GM23248 (cell line): ENCODE results near the gene ANHX. TPM values are rescaled to one million over a fixed set of nuclear protein-coding genes. Genes with fewer than 3 reads are reported as not detected.

Experiments used
- DNase-seq: peaks from one replicate; pipeline ENCODE4 v3.0.0-alpha.2; 2015
- H2AFZ ChIP-seq: fragments of 200-600 bp; sonication (generic); 2 replicates; pipeline ENCODE4 v1.6.1; 2016; ENCODE audit warnings: antibody characterized with exemption
- H3F3A ChIP-seq: fragments of 200-600 bp; sonication (generic); 2 replicates; pipeline ENCODE4 v1.6.1; 2016; ENCODE audit warnings: mild to moderate bottlenecking, antibody characterized with exemption, mixed run types; ENCODE audit not compliant: insufficient read depth
- H3K27ac ChIP-seq: fragments of 200-600 bp; sonication (generic); 2 replicates; pipeline ENCODE4 v1.5.1; 2016; ENCODE audit warnings: mild to moderate bottlenecking
- H3K27me3 ChIP-seq: fragments of 200-600 bp; sonication (generic); replicated peaks from 2 replicates; pipeline ENCODE4 v1.6.1; 2016; ENCODE audit warnings: mild to moderate bottlenecking; ENCODE audit not compliant: insufficient read depth
- H3K36me3 ChIP-seq: fragments of 200-600 bp; sonication (generic); 2 replicates; pipeline ENCODE4 v1.6.1; 2016; ENCODE audit warnings: low read depth, mild to moderate bottlenecking
- H3K4me1 ChIP-seq: fragments of 200-600 bp; sonication (generic); 2 replicates; pipeline ENCODE4 v1.6.1; 2016; ENCODE audit warnings: mild to moderate bottlenecking; ENCODE audit not compliant: insufficient read depth
- H3K4me2 ChIP-seq: fragments of 200-600 bp; sonication (generic); one replicate; pipeline ENCODE4 v1.6.1; 2016; ENCODE audit warnings: mild to moderate bottlenecking; ENCODE audit not compliant: unreplicated experiment
- H3K4me3 ChIP-seq: fragments of 200-600 bp; sonication (generic); 2 replicates; pipeline ENCODE4 v1.5.1; 2016; ENCODE audit warnings: mild to moderate bottlenecking
- H3K79me2 ChIP-seq: fragments of 200-600 bp; sonication (generic); 2 replicates; pipeline ENCODE4 v1.6.1; 2016; ENCODE audit warnings: mild to moderate bottlenecking; ENCODE audit not compliant: insufficient read depth
- H3K9ac ChIP-seq: fragments of 200-600 bp; sonication (generic); 2 replicates; pipeline ENCODE4 v1.6.1; 2016; ENCODE audit warnings: mild to moderate bottlenecking
- H3K9me2 ChIP-seq: fragments of 200-600 bp; sonication (generic); 2 replicates; pipeline ENCODE4 v1.6.1; 2016; ENCODE audit warnings: mixed run types, mild to moderate bottlenecking, moderate library complexity; ENCODE audit not compliant: insufficient read depth
- H3K9me3 ChIP-seq: fragments of 200-600 bp; sonication (generic); one replicate; pipeline ENCODE4 v1.6.1; 2017; ENCODE audit warnings: low read depth
- H4K20me1 ChIP-seq: fragments of 200-600 bp; sonication (generic); 2 replicates; pipeline ENCODE4 v1.6.0; 2016; ENCODE audit not compliant: insufficient read depth
- EZH2 ChIP-seq: fragments of 200-600 bp; sonication (generic); IDR thresholded peaks from 2 replicates; pipeline ENCODE4 v1.6.1; 2018; ENCODE audit warnings: antibody characterized with exemption, mild to moderate bottlenecking; ENCODE audit not compliant: insufficient read depth, poor library complexity, severe bottlenecking
- EZH2phosphoT487 ChIP-seq: fragments of 200-600 bp; sonication (generic); IDR thresholded peaks from 2 replicates; pipeline ENCODE4 v1.6.1; 2018; ENCODE audit warnings: antibody characterized with exemption, moderate library complexity, mild to moderate bottlenecking, low read depth; ENCODE audit not compliant: insufficient read depth
- WGBS, 2 experiments: methylation state at CpG; one replicate each; pipeline ENCODE4 v1.1.6; 2015 to 2017; ENCODE audit warnings: low lambda C conversion rate in 2 of 2, low coverage in 1 of 2; ENCODE audit errors: missing lambda C conversion rate in 2 of 2; 5-methylcytosine and 5-hydroxymethylcytosine counted together
- in situ Hi-C: fragments of 300-500 bp; cut with MboI; formaldehyde crosslinking; loops from 2 replicates; pipeline ENCODE4 v1.15.0; 2020
- polyA plus RNA-seq: library from polyadenylated mRNA; unstranded; fragments of >200 nt; fragmentation: Nextera tagmentation; extraction: Ambion mirVana; gene quantifications from 2 replicates; pipeline ENCODE4 v1.2.1, GENCODE V29; 2016
- small RNA-seq: library from RNA; depleted of rRNA; stranded (forward); fragments of <200 nt; gene quantifications from one replicate; pipeline ENCODE3, GENCODE V24; 2014; ENCODE audit warnings: low read depth, low replicate concordance
- total RNA-seq: library from RNA; depleted of rRNA; stranded (reverse); fragments of >200 nt; shearing (Covaris generic); gene quantifications from 2 replicates; pipeline ENCODE4 v1.2.3, GENCODE V29; 2014; rRNA removed

Gene ANHX
- total and polyA plus RNA-seq, 2 experiments from 2014 or later = not detected

GRCh38 chr12:133180669-133181068 lies 55.0 kb downstream of the ANHX start:
- no peak overlapping the region for H3K4me3 ChIP-seq
- H3K27me3 ChIP-seq = no peaks in the 10 kb centered on the region
- WGBS, 2 experiments = 95 to 98% methylated on average over 8 of the region's 8 CpGs

GRCh38 chr12:133174901-133175300 lies 60.8 kb downstream of the ANHX start:
- no peak overlapping the region for H3K4me2 ChIP-seq
- H3K9me3 ChIP-seq = peaks cover 3% of the 10 kb centered on the region
- DNase-seq = no peak
- H4K20me1 ChIP-seq = no peaks in the 10 kb centered on the region
- H3K36me3 ChIP-seq = no peaks in the 10 kb centered on the region
- no peak overlapping the region for H3K4me3 ChIP-seq
- TF ChIP-seq EZH2phosphoT487 (no peak), EZH2 (no peak)
- H2AFZ ChIP-seq = no peak overlapping the region
- H3F3A ChIP-seq = no peaks in the 10 kb centered on the region
- H3K4me1 ChIP-seq = no peaks in the 10 kb centered on the region
- no peak overlapping the region for H3K9ac ChIP-seq
- in situ Hi-C loops = no loop called here
- no peaks in the 10 kb centered on the region for H3K79me2 ChIP-seq
- H3K27ac ChIP-seq = no peak overlapping the region
- 27 to 42% methylated on average over 1 of the region's 1 CpG for WGBS, 2 experiments
- H3K27me3 ChIP-seq = no peaks in the 10 kb centered on the region
- H3K9me2 ChIP-seq = no peaks in the 10 kb centered on the region

More at GRCh38 chr12:133180669-133181068, 55.0 kb downstream of the ANHX start:
- no peak overlapping the region for H3K9ac ChIP-seq
- H3K9me2 ChIP-seq = no peaks in the 10 kb centered on the region
- H3K27ac ChIP-seq = no peak overlapping the region
- peak overlapping the region; percentile 82 for H3K4me2 ChIP-seq
- no peak for TF ChIP-seq EZH2
- in situ Hi-C loops = no loop called here
- H3K79me2 ChIP-seq = peaks cover 39% of the 10 kb centered on the region
- H3F3A ChIP-seq = no peaks in the 10 kb centered on the region
- DNase-seq = no peak
- no peaks in the 10 kb centered on the region for H4K20me1 ChIP-seq
- peak overlapping the region; percentile 99; the same call in 1 of the 2 replicates for H2AFZ ChIP-seq
- H3K36me3 ChIP-seq = 0 out of 2 replicates have a peak, but pooled peaks cover 12% of the 10 kb centered on the region
- H3K4me1 ChIP-seq = peaks cover 5% of the 10 kb centered on the region
- no peaks in the 10 kb centered on the region for H3K9me3 ChIP-seq

- H3K4me3 ChIP-seq = no peak overlapping the region
- H3K9ac ChIP-seq = no peak overlapping the region
- H3K36me3 ChIP-seq = no peaks in the 10 kb centered on the region
- H3K4me2 ChIP-seq = no peak overlapping the region
- TF ChIP-seq EZH2phosphoT487 = no peak
- TF ChIP-seq EZH2 = no peak
- H3K79me2 ChIP-seq = no peaks in the 10 kb centered on the region
- H3K9me3 ChIP-seq = peaks cover 3% of the 10 kb centered on the region
- H3K9me2 ChIP-seq = no peaks in the 10 kb centered on the region
- in situ Hi-C loops = no loop called here
- H3K27ac ChIP-seq = no peak overlapping the region
- no peak for DNase-seq
- H3K4me1 ChIP-seq = no peaks in the 10 kb centered on the region
- no peak overlapping the region for H2AFZ ChIP-seq
- H3K27me3 ChIP-seq = no peaks in the 10 kb centered on the region
- no peaks in the 10 kb centered on the region for H3F3A ChIP-seq
- no peaks in the 10 kb centered on the region for H4K20me1 ChIP-seq
- 31 to 42% methylated on average over 1 of the region's 1 CpG for WGBS, 2 experiments
Observed at GRCh38 chr12:133172491-133172890, 63.2 kb downstream of the ANHX start.

Small RNA genes lying within 50 kb of the gene (small RNA-seq; reads per million reads assigned to genes)
- gene RF00019 = not detected
- not detected for gene RNU6-717P

Other genes starting within 250 kb of the ANHX start
- 7.2 and 12.3 TPM in 2 replicates for gene ZNF26, start 249.5 kb downstream of the ANHX start, total RNA-seq
- 6.4 and 6.7 TPM in 2 replicates for gene ZNF26, start 249.5 kb downstream of the ANHX start, polyA plus RNA-seq
- 14.9 and 30.0 TPM in 2 replicates for gene ZNF84, start 198.4 kb downstream of the ANHX start, total RNA-seq
- gene ZNF84, start 198.4 kb downstream of the ANHX start, polyA plus RNA-seq = 13.8 and 16.1 TPM in 2 replicates
- gene ZNF140, start 155.0 kb downstream of the ANHX start, total RNA-seq = 17.2 and 24.2 TPM in 2 replicates
- 15.7 and 16.4 TPM in 2 replicates for gene ZNF140, start 155.0 kb downstream of the ANHX start, polyA plus RNA-seq
- 0.43 and 0.63 TPM in 2 replicates for gene ZNF891, start 105.6 kb downstream of the ANHX start, total RNA-seq
- gene ZNF891, start 105.6 kb downstream of the ANHX start, polyA plus RNA-seq = 0.25 and 0.29 TPM in 2 replicates
- gene ZNF10, start 105.2 kb downstream of the ANHX start, total RNA-seq = 5.9 and 15.2 TPM in 2 replicates
- 2.8 and 3.6 TPM in 2 replicates for gene ZNF10, start 105.2 kb downstream of the ANHX start, polyA plus RNA-seq
- gene ZNF268, start 54.4 kb downstream of the ANHX start, total RNA-seq = 18.8 and 24.5 TPM in 2 replicates
- gene ZNF268, start 54.4 kb downstream of the ANHX start, polyA plus RNA-seq = 11.9 and 13.9 TPM in 2 replicates